ENCODE results near the gene SRSF4.
"Not testable (repeated sequence)": the region's sequence is repeated elsewhere in the genome, so short reads cannot be mapped to it uniquely, and the experiment has no call there.

Gene SRSF4

GRCh38 chr1:29162476-29163138 is 19.1 kb downstream of the SRSF4 start:
- no peak for DNase-seq

- DNase-seq: no peak
Observed at GRCh38 chr1:29162025-29162424, 19.7 kb downstream of the SRSF4 start.

GRCh38 chr1:29159773-29160172 is 21.9 kb downstream of the SRSF4 start:
- no peak for DNase-seq

- no peak for DNase-seq
Observed at GRCh38 chr1:29157269-29157601, 24.5 kb downstream of the SRSF4 start.

DNA sequence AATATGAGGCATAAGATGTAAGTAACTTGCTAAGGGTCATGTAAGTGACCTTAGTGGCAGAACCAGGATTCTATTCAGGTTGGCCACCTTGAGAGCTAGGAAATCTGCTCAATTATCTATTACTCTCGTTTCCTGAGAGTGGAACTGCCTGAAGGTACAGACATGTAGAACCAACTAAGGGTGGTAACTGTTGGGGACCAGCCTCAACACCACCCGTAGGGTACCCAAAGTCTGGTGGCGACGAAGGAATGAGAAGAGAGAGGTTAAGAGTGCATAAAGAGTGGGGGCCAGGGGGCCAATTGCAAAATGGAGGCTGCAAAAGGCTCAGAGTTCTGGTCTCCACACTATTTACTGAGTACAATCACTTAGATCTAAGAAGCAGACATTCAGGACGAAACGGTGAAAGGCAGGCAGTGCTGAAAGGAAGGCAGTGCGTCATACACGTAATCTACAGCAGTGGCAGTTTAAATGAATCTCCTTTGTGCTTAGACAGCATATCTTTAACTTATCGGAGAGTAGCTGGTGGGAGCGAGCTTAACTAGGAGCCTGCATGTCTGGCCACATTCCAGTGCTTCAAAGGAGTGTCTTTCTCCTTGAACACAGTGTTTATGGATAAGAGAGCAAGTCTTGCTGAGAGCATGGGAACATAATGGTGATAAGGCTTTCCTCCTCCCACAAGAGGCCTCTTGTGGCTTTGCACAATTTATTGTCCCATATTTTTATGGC is 25.0 kb downstream of the SRSF4 start:
- DNase-seq: no peak

DNA sequence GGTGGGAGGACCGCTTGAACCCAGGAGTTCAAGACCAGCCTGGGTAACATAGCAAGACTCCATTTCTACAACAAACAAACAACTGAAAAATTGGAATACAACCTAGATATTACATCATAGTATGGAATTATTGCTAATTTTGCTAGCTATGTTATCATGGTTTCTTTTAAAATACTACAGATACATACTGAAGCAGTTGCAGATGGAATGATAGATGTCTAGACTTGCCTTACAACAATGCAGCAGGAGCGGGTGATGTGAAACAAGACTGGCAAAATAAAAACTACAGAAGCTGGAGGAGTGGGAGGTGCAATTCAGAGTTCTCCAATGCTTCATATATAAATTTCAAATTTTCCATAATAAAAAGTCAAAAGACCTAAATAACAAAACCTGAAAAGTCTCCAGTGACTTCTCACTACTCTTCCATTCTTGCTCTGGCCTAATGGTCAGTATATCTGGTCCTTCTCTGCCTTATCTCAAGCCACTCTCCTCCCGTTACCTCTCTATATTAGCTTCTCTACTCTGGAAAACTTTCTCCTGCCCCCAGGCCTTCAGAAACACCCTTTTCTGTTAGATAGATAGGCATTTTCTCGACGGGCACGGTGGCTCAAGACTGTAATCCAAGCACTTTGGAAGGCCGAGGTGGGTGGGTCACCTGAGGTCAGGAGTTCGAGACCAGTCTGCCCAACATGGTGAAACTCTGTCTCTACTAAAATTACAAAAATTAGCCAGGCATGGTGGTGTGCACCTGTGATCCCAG is 29.5 kb downstream of the SRSF4 start:
- DNase-seq: no peak

DNA sequence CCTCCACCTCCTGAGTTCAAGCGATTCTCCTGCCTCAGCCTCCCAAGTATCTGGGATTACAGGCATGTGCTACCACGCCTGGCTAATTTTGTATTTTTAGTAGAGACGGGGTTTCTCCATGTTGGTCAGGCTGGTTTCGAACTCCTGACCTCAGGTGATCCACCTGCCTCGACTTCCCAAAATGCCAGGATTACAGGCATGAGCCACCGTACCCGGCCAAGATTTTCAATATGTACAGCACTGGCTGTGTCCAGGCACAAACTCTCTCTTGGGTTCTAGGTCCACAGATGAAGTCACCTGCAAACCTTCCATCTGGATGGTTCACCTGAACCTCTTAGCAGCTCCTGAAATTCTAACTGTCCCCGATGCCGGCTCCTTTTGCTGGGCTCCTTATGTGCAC is 31.4 kb downstream of the SRSF4 start:
- not testable (repeated sequence) for DNase-seq

DNA sequence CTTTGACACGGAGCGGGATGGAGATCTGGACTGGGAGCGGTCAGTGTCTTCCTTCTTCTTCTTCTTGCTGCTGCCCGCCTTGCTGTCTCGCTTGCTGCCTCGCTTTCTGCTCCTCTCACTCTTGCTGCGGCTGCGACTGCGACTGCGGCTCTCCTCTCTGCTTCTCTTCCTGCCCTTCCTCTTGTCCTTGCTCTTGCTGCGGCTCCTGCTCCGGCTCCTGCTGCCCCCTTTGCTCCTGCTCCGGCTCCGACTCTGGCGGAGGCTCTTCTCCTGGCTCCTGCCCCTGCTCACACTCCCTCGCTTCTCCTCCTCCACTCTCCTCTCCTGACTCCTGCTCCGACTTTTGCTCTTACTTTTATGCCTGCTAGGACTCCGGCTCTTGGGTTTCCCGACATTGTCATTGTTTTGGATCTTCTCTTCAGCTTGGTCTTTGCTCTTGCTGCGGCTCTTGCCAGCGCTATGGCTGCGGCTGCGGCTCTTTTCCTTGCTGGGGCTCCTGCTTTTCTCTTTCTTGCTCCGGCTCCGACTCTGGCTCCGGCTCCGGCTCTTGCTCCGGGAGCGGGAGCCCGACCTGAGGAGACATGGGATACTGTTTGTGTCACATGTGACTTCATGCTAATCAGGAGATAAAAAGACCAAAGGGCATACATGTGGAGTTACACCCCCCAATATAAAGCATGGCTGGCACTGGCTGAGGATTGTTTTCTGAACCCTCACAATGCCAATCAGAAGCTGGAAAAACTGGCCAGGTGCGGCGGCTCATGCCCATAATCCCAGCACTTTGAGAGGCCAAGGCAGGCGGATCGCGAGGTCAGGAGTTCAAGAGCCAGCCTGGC is 32.8 kb downstream of the SRSF4 start:
- DNase-seq: no peak

DNA sequence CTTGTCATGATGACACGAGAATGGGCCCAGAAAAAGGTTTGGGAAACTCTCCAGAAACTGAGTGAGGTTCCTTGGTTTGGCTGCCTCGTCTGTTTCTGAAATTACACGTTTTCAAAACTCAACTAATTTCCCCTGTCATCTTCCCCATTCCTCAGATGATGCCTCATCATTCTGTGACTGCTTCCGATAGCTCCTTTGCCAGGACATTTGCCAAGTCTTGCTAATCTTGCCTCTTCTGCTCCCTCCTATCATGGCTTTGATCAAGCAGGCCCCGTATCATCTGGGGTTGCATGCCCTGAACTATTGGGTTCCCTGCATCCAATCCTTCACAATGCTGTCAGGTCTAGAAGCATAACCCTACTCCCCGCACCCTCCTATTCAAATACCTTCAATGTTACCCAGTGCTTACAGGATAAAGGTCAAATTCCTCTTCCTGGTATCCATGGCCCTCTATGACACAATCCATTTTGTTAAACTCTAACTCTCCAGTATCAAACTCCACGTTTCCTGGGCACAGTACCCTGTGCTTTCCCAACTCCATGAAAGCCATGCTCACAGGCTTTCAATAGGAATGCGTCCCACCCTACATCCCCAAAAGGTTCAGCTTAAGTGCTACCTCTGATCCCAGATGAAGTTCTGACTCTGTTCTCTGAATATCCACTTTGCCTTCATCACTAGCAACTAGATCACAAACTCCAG is 35.8 kb downstream of the SRSF4 start:
- DNase-seq: no peak

GRCh38 chr1:29144178-29144577 is 37.5 kb downstream of the SRSF4 start:
- DNase-seq: no peak

GRCh38 chr1:29142714-29143113 is 39.0 kb downstream of the SRSF4 start:
- no peak for DNase-seq

DNA sequence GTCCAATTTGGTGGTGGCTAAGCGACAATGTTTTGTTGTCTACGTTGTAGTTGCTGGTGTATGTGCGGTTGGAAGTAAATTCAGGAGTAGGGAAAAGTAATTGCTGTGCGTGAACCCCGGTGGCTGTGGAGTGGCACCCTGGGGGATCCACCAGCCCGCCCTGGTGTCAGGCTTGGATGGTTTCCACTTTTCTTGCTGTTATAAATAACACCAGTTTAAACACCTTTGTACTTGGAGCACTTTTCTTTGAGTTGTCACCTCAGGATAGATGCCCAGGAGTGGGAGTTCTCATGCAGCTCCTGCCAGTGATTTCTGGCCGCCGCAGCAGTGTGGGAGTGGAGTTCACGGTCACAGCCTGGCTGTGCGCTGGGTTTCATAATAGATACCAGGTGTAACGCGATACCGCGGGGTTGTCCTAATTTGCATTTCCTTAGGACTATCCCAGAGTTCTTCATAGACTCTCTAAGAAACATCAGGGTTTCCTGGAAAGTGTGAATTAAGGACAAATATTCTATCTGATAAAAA is 45.2 kb downstream of the SRSF4 start:
- no peak for DNase-seq

DNA sequence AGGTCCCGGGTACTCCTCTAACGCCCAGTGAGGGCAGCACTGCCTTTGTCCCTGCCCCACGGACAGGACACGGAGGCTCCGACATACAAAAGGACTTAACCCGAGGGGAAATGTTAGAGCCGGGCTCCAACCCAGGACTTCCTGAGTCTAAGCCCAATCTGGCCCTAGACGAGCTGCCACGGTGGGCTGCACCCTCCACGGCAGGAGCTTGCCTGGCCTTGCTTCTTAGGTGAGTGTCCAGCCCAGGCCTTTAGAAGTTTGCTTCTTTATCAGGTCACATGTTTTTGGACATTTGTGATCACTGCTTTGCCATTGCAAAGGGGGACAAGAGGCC is 47.0 kb downstream of the SRSF4 start:
- no peak for DNase-seq

DNA sequence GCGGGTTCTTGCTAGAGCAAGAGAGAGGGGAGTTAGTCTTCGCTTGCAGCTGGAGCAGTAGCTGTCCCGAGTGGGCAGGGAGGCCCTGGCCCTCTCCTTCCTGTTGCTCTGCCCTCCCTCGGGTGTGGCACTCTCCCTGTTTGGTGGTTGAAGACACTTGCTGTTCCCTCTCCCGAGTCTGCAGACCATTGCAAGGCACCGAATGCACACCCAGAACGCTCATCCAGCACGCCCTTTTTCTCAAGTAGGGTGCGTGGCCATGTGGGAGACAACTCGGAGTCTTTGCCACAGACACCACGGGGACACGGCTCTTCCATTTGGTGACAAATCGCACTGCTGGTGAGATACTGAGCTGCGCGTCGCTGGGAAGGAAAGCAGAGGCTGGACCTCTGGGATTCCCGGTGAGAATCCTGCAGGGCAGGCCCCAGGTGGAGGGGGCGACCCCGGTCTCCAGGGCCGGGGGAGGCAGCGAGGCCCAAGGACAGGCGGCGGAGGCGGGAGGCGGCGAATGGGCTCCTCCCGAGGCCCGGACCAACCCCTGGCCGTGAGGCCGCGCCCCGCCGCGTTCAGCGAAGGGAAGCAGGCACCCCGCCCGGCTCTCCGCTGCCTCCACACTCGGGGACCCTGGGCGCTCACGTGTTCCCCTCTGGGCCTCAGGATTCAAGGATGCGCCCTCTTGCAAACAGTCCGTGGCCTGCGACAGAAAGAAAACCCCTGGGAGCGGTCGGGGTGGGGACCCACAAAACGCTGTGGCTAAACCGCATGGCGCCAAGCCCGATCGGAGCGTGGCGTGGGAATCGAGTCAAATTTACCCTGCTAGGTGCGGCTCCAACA is 47.6 kb downstream of the SRSF4 start:
- no peak for DNase-seq

- DNase-seq: not testable (repeated sequence)
Observed at GRCh38 chr1:29131056-29131455, 50.6 kb downstream of the SRSF4 start.

GRCh38 chr1:29129916-29130315 is 51.8 kb downstream of the SRSF4 start:
- no peak for DNase-seq

GRCh38 chr1:29128739-29129138 is 53.0 kb downstream of the SRSF4 start:
- DNase-seq: no peak

DNA sequence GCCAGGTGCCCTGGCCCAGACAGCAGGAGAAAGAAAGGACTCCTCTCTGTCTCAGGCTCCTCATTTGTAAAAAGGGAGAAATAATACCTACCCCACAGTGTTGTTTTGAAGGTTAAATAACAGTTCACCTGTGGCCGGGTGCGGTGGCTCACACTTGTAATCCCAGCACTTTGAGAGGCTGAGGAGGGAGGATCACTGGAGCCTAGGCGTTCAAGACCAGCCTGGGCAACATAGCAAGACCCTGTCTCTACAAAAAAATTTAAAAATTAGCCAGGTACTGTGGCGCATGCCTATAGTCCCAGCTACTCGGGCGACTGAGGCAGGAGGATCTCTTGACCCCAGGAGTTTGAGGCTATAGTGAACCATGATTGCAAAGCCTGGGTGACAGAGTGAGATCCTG is 55.5 kb downstream of the SRSF4 start:
- DNase-seq: no peak

- DNase-seq: no peak
Observed at GRCh38 chr1:29125788-29126187, 55.9 kb downstream of the SRSF4 start.

DNA sequence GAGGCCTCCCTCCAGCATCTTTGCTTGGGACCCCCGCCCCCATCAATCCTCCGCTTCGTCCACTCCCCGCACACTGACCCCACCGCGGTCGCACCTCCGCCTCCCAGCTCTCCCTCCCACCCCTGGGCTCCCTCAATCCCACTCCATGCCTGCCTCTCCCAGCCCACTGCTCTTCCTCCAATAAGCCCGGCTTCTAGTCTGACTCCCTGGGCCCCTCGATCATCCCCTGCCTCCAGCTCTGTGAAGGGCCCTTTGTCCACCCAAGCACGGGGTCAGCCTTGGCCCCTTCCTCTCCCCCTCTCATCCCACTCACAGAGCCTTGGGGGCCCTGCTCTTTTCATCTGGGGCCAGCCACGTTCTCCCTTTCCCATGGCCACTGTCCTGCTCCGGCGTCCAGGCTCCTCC is 56.5 kb downstream of the SRSF4 start:
- no peak for DNase-seq
